Panc1 (cell line): ENCODE results near the gene PDLIM4.
A peak's percentile ranks its signal among the peaks of the same experiment; 100 is the strongest.

Experiments used
- CTCF ChIP-seq: fragments of 450-650 bp; IDR thresholded peaks from 2 replicates; pipeline ENCODE4 v1.5.1; 2017; ENCODE audit warnings: mild to moderate bottlenecking
- POLR2AphosphoS5 ChIP-seq: IDR thresholded peaks from 2 replicates; pipeline ENCODE4 v1.6.1; 2012; ENCODE audit warnings: mild to moderate bottlenecking, low read depth, low read length, moderate library complexity

GRCh38 chr5:132283423-132284043 is 26.0 kb downstream of the PDLIM4 start:
- TF ChIP-seq CTCF (peak; percentile 49), POLR2AphosphoS5 (no peak)
